ENCODE measurements around the gene ATP2B2.

- TF ChIP-seq CTCF (IDR thresholded peaks at IDR 0.05 in 2 of 3, conservative IDR thresholded peaks at IDR 0.05 in 1 of 3; ENCODE audit: borderline replicate concordance in 1 of 3, insufficient read depth in 1 of 3, low read depth in 2 of 3, low read length in 2 of 3) (no peak), MAX (IDR thresholded peaks at IDR 0.05) (no peak), POLR2AphosphoS5 (IDR thresholded peaks at IDR 0.05; ENCODE audit: low read depth, low read length) (no peak), POLR2A (IDR thresholded peaks at IDR 0.05; ENCODE audit: borderline replicate concordance, extremely low read depth, insufficient read depth, insufficient read length) (no peak), EZH2 (IDR thresholded peaks at IDR 0.05) (no peak), SP1 (IDR thresholded peaks at IDR 0.05; ENCODE audit: low read depth) (no peak), TCF7L2 (IDR thresholded peaks at IDR 0.05; ENCODE audit: borderline replicate concordance, extremely low read depth, insufficient read depth, insufficient read length) (no peak), SIN3A (IDR thresholded peaks at IDR 0.05; ENCODE audit: low read depth) (no peak), REST (IDR thresholded peaks at IDR 0.05; ENCODE audit: low read depth) (no peak), RAD21 (IDR thresholded peaks at IDR 0.05; ENCODE audit: low read depth) (no peak), JUND (IDR thresholded peaks at IDR 0.05) (no peak), FOSL1 (IDR thresholded peaks at IDR 0.05; ENCODE audit: low read depth) (no peak), EZH2phosphoT487 (IDR thresholded peaks at IDR 0.05; ENCODE audit: borderline replicate concordance) (no peak), ELF1 (IDR thresholded peaks at IDR 0.05; ENCODE audit: borderline replicate concordance, low read depth) (no peak)
Observed at GRCh38 chr3:10517627-10518026, 12.2 kb upstream of the ATP2B2 start.

Measured in HCT116 (cell line).